Mesenchymal stem cell (in vitro differentiated cells and primary cell): ENCODE measurements around the gene ACAT2.
"Not testable (repeated sequence)": the region's sequence is repeated elsewhere in the genome, so short reads cannot be mapped to it uniquely, and the experiment has no call there.

ENCODE experiments used
- DNase-seq: peaks from one replicate; pipeline ENCODE4 v3.0.0-alpha.2; 2013
- H2AFZ ChIP-seq: one replicate; pipeline ENCODE4 v1.6.1; 2013; ENCODE audit warnings: low read depth, mild to moderate bottlenecking, control low read depth, inconsistent platforms, low read length, moderate library complexity
- H2AK5ac ChIP-seq: 2 replicates; pipeline ENCODE4 v1.6.1; 2013; ENCODE audit warnings: low read length, moderate library complexity, mild to moderate bottlenecking, inconsistent platforms; ENCODE audit not compliant: severe bottlenecking
- H2BK120ac ChIP-seq: one replicate; pipeline ENCODE4 v1.6.1; 2013; ENCODE audit warnings: low read depth, mild to moderate bottlenecking, inconsistent platforms, low read length, moderate library complexity
- H2BK12ac ChIP-seq, 2 experiments: one replicate each; pipeline ENCODE4 v1.6.1; 2013; ENCODE audit warnings: inconsistent platforms in 2 of 2, low read length in 2 of 2, mild to moderate bottlenecking in 2 of 2, moderate library complexity in 2 of 2, control low read depth in 1 of 2
- H2BK15ac ChIP-seq: one replicate; pipeline ENCODE4 v1.6.1; 2013; ENCODE audit warnings: mild to moderate bottlenecking, low read depth, inconsistent platforms; ENCODE audit not compliant: poor library complexity, severe bottlenecking
- H2BK5ac ChIP-seq: 2 replicates; pipeline ENCODE4 v1.6.1; 2013; ENCODE audit warnings: low read depth, mild to moderate bottlenecking, low read length, control low read depth, inconsistent platforms; ENCODE audit not compliant: poor library complexity, severe bottlenecking
- H3K14ac ChIP-seq, 2 experiments: one replicate each; pipeline ENCODE4 v1.6.1; 2013; ENCODE audit warnings: inconsistent platforms in 2 of 2, low read length in 2 of 2, control low read depth in 1 of 2, mild to moderate bottlenecking in 1 of 2, moderate library complexity in 1 of 2
- H3K18ac ChIP-seq, 2 experiments: one replicate each; pipeline ENCODE4 v1.6.1; 2013; ENCODE audit warnings: inconsistent platforms in 2 of 2, low read length in 2 of 2, control low read depth in 1 of 2, low read depth in 1 of 2, mild to moderate bottlenecking in 1 of 2
- H3K23ac ChIP-seq, 2 experiments: one replicate each; pipeline ENCODE4 v1.6.1; 2013; ENCODE audit warnings: inconsistent platforms in 2 of 2, low read length in 2 of 2, mild to moderate bottlenecking in 2 of 2, moderate library complexity in 2 of 2, control low read depth in 1 of 2
- H3K27ac ChIP-seq: 2 replicates; pipeline ENCODE4 v1.5.1; 2013; ENCODE audit warnings: mild to moderate bottlenecking, moderate library complexity, low read length, control low read depth, inconsistent platforms; ENCODE audit not compliant: poor library complexity, severe bottlenecking
- H3K27me3 ChIP-seq, 2 experiments: 2 replicates each; pipeline versions ENCODE4 v1.6.1 to v1.7.0; 2013; ENCODE audit warnings: low read length in 2 of 2, mild to moderate bottlenecking in 2 of 2, moderate library complexity in 2 of 2, control low read depth in 1 of 2, inconsistent platforms in 1 of 2; ENCODE audit not compliant: control insufficient read depth in 1 of 2, insufficient read depth in 1 of 2
- H3K36me3 ChIP-seq, 2 experiments: 2 replicates each; pipeline versions ENCODE4 v1.6.1 to v1.7.0; 2013; ENCODE audit warnings: low read length in 2 of 2, control low read depth in 1 of 2, inconsistent platforms in 1 of 2, low read depth in 1 of 2, mild to moderate bottlenecking in 1 of 2; ENCODE audit not compliant: insufficient read depth in 2 of 2, control insufficient read depth in 1 of 2
- H3K4ac ChIP-seq, 2 experiments: one replicate each; pipeline ENCODE4 v1.6.1; 2013; ENCODE audit warnings: inconsistent platforms in 2 of 2, low read length in 2 of 2, mild to moderate bottlenecking in 2 of 2, moderate library complexity in 2 of 2, control low read depth in 1 of 2, low read depth in 1 of 2
- H3K4me1 ChIP-seq: 2 replicates; pipeline ENCODE4 v1.6.1; 2013; ENCODE audit warnings: low read depth, low read length, control low read depth; ENCODE audit not compliant: control insufficient read depth, insufficient read depth
- H3K4me2 ChIP-seq: 2 replicates; pipeline ENCODE4 v1.6.1; 2013; ENCODE audit warnings: low read length, mild to moderate bottlenecking, inconsistent platforms; ENCODE audit not compliant: poor library complexity, severe bottlenecking
- H3K4me3 ChIP-seq, 2 experiments: 2 replicates each; pipeline versions ENCODE4 v1.5.1 to v1.7.0; 2013; ENCODE audit warnings: low read length in 2 of 2, mild to moderate bottlenecking in 2 of 2, control low read depth in 1 of 2, low read depth in 1 of 2; ENCODE audit not compliant: insufficient read depth in 1 of 2
- H3K79me1 ChIP-seq: replicated peaks from 2 replicates; pipeline ENCODE4 v1.6.1; 2013; ENCODE audit warnings: mild to moderate bottlenecking, control low read depth, low read length, inconsistent platforms; ENCODE audit not compliant: poor library complexity, severe bottlenecking
- H3K9ac ChIP-seq: 2 replicates; pipeline ENCODE4 v1.7.0; 2013; ENCODE audit warnings: mild to moderate bottlenecking, low read length, moderate library complexity
- H3K9me3 ChIP-seq: 2 replicates; pipeline ENCODE4 v1.7.0; 2013; ENCODE audit warnings: mild to moderate bottlenecking, low read length; ENCODE audit not compliant: control insufficient read depth
- H4K8ac ChIP-seq: one replicate; pipeline ENCODE4 v1.6.1; 2013; ENCODE audit warnings: inconsistent platforms, mild to moderate bottlenecking, low read length, moderate library complexity
- H4K91ac ChIP-seq: one replicate; pipeline ENCODE4 v1.6.1; 2013; ENCODE audit warnings: mild to moderate bottlenecking, low read length, inconsistent platforms
- WGBS: methylation state at CpG from one replicate; pipeline ENCODE4 v1.1.7; 2013; ENCODE audit warnings: mixed read lengths; 5-methylcytosine and 5-hydroxymethylcytosine counted together

ACAT2 gene

GRCh38 chr6:159723259-159723658 lies 38.6 kb upstream of the ACAT2 start:
- no peak overlapping the region for H2AK5ac ChIP-seq
- peaks cover 1% of the 10 kb centered on the region for H3K4me1 ChIP-seq
- no peak overlapping the region for H3K4me2 ChIP-seq
- no peak overlapping the region for H4K8ac ChIP-seq
- H2AFZ ChIP-seq = no peak overlapping the region
- H3K4ac ChIP-seq = no peak overlapping the region
- no peak overlapping the region for H3K4me3 ChIP-seq
- H3K36me3 ChIP-seq = peaks cover 4 to 7% of the 10 kb centered on the region in 2 experiments
- H3K18ac ChIP-seq = no peak overlapping the region
- H3K14ac ChIP-seq = no peak overlapping the region
- H2BK15ac ChIP-seq = no peak overlapping the region
- H2BK12ac ChIP-seq = no peak overlapping the region
- no peak overlapping the region for H2BK5ac ChIP-seq
- DNase-seq = no peak
- no peak overlapping the region for H3K9ac ChIP-seq
- H3K23ac ChIP-seq = no peak overlapping the region
- no peak overlapping the region for H4K91ac ChIP-seq
- no peaks in the 10 kb centered on the region for H3K9me3 ChIP-seq
- WGBS = 100% methylated on average over 2 of the region's 2 CpGs
- H2BK120ac ChIP-seq = no peak overlapping the region
- peaks cover 18% of the 10 kb centered on the region for H3K79me1 ChIP-seq
- no peak overlapping the region for H3K27ac ChIP-seq
- H3K27me3 ChIP-seq = no peaks in the 10 kb centered on the region

- Histone ChIP-seq H2AK5ac (no peak overlapping the region), H2BK15ac (no peak overlapping the region), H3K4ac (no peak overlapping the region), H3K27ac (no peak overlapping the region), H3K4me2 (no peak overlapping the region), H2BK5ac (no peak overlapping the region), H3K18ac (no peak overlapping the region), H3K9me3 (no peaks in the 10 kb centered on the region), H3K4me1 (peaks cover 1% of the 10 kb centered on the region), H2BK12ac (no peak overlapping the region), H2BK120ac (no peak overlapping the region), H3K23ac (no peak overlapping the region), H3K27me3 (no peaks in the 10 kb centered on the region), H4K8ac (no peak overlapping the region), H3K79me1 (peaks cover 11% of the 10 kb centered on the region), H3K4me3 (no peak overlapping the region), H4K91ac (no peak overlapping the region), H3K36me3 (peaks cover 2 to 3% of the 10 kb centered on the region in 2 experiments), H2AFZ (no peak overlapping the region), H3K14ac (no peak overlapping the region), H3K9ac (peak overlapping the region; percentile 14)
- DNase-seq = no peak
- WGBS = 100% methylated on average over 3 of the region's 4 CpGs
Observed at GRCh38 chr6:159724778-159725177, 37.1 kb upstream of the ACAT2 start.

GRCh38 chr6:159725208-159725607 lies 36.6 kb upstream of the ACAT2 start:
- not testable (repeated sequence) for H2BK12ac ChIP-seq, H3K9me3 ChIP-seq, H3K27me3 ChIP-seq, H3K4me1 ChIP-seq, H3K27ac ChIP-seq, H3K23ac ChIP-seq, H4K8ac ChIP-seq, DNase-seq, H3K4ac ChIP-seq, H2BK5ac ChIP-seq, H4K91ac ChIP-seq, H2AK5ac ChIP-seq, H3K36me3 ChIP-seq, H2AFZ ChIP-seq, H3K79me1 ChIP-seq, H3K4me3 ChIP-seq, H2BK15ac ChIP-seq, H2BK120ac ChIP-seq, H3K14ac ChIP-seq, H3K18ac ChIP-seq, H3K4me2 ChIP-seq
- WGBS = 100% methylated on average over 3 of the region's 3 CpGs
- H3K9ac ChIP-seq = peak overlapping the region; percentile 14

GRCh38 chr6:159726255-159726917 lies 35.5 kb upstream of the ACAT2 start:
- H2BK15ac ChIP-seq = peak overlapping the region; percentile 99
- peak overlapping the region; percentile 98 for H4K8ac ChIP-seq
- peaks cover 8% of the 10 kb centered on the region for H3K79me1 ChIP-seq
- no peaks in the 10 kb centered on the region for H3K27me3 ChIP-seq
- peak overlapping the region; percentile 83 to 100 for H3K18ac ChIP-seq
- DNase-seq = no peak
- peak overlapping the region in 1 of 2 experiments; percentile 6 for H2BK12ac ChIP-seq
- H2BK120ac ChIP-seq = no peak overlapping the region
- H2AFZ ChIP-seq = peak overlapping the region; percentile 64
- peak overlapping the region; percentile 96 for H3K9ac ChIP-seq
- peak overlapping the region; percentile 98 for H3K27ac ChIP-seq
- H3K4ac ChIP-seq = peak overlapping the region; percentile 68 to 99
- H4K91ac ChIP-seq = peak overlapping the region; percentile 70
- WGBS = 1% methylated on average over 30 of the region's 30 CpGs
- H3K4me1 ChIP-seq = no peaks in the 10 kb centered on the region
- H3K9me3 ChIP-seq = no peaks in the 10 kb centered on the region
- peak overlapping the region; percentile 82 to 86 for H3K14ac ChIP-seq
- H2AK5ac ChIP-seq = peak overlapping the region; percentile 72
- H3K36me3 ChIP-seq = peaks cover 3 to 7% of the 10 kb centered on the region in 2 experiments
- H2BK5ac ChIP-seq = peak overlapping the region; percentile 87
- H3K4me2 ChIP-seq = peak overlapping the region; percentile 82
- H3K4me3 ChIP-seq = peak overlapping the region; percentile 95 to 98
- H3K23ac ChIP-seq = no peak overlapping the region
